Measurements from ENCODE around the gene KCNE3. TPM values are rescaled to one million over a fixed set of nuclear protein-coding genes. Genes with fewer than 3 reads are reported as not detected.

The KCNE3 gene
- total RNA-seq, 1 donor: 8.1 TPM

DNA sequence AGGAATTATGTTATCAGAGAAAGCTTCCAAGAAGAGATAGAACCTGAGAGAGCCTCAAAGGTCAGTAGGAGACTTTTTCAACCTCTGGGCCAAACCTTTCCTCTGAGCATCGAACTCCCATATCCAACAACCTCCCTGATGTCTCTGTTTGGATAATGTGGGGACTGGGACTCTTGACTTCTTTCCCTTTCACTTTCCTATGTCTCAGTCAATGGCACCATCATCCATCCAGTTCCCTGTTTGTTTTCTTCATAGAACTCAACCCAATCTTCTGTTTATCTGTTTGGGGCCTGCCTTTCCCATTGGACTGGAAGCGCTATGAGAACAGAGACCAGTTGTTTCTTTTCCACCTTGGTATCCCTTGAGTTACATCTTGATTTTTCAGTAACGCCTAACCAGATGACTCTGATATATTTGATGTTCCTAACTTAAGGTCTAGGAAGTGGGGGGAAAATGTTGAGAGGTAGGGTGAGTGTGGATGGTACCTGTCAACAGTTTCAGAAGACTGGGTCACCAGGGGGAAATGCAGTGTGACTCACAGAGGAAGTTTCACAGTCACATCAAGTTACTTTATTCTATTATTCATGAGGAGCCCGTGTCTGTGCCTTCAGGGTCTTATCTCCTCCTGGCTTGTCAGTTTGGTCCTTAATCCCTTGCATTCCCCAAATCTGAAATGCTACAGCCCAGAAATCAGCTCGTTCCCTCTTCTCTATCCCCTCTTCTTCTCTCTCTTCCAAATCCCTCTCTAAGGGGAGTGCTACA lies 4.5 kb upstream of the KCNE3 start:
- no peak for DNase-seq (ENCODE audit: low read depth in 2 of 3, low spot score in 2 of 3)

DNA sequence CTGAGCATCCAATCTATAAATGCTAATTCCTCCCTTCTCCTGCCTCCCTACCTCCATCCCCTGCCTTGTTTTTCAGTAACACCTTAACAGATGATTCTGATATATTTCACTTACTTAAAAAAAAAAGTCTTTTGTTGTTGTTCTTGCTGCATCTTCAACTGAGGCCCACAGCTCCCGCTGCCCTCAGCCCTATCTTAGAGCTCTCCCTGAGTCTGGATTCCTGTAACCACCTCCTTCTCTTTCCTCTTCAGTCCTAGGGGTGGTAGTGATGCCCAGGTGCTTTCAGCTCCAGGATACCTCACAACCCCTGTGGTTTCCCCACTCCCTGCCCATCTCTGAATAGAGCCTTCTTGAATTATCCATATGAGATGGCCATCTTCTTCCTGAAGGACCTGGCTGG lies 3.7 kb upstream of the KCNE3 start:
- DNase-seq (ENCODE audit: low read depth in 2 of 3, low spot score in 2 of 3): no peak

DNA sequence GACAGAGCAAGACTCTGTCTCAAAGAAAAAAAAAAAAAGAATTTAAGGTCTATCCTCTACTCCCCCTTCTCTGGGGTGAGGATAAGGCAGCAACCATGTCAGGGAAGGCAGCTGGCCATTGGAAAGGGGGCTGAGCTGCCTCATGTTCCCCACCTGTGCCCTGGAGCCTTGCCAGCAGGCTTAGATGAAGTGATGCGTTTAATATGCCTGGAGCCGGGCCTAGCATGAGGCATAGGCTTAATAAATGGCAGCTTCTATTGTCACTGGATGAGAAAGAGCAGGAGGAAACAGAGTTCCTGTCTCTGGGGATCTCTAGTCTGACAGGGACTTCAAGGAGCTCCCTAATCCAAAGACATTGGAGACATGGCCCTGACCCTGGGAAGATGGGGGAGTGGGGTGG lies 3.2 kb upstream of the KCNE3 start:
- no peak for DNase-seq (ENCODE audit: low read depth in 2 of 3, low spot score in 2 of 3)

DNA sequence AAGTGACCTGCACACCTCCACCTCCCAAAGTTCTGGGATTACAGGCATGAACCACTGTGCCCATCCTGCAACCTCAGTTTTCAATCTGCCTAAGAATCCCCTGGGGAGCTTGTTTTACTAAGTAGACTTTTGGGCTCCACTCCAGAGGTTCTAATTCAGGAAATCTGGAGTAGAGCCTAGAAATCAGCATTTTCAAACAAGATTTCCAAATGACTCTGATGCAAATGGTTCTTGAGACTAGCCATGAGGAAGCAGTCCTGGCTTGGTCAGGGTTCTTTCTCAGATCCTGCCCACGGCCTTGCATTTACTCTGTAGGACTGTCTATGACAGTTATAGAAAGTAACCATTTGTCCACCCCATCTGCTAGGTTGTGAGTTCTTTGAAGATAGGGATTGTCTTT lies 1.6 kb upstream of the KCNE3 start:
- DNase-seq (ENCODE audit: low read depth in 2 of 3, low spot score in 2 of 3): no peak

DNA sequence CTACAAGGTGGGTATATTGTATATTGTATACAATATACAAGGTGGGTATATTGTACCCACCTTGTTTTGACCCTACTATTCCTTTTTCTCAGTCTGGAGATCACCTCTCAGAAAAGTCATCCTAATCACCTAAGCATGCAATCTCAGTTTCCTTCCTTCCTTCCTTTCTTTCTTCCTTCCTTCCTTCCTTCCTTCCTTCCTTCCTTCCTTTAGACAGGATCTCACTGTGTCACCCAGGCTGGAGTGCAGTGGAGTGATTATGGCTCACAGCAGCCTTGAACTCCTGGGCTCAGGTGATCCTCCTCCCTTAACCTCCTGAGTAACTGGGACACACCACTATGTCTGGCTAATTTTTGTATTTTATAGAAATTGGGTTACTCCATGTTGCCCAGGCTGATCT lies 1.2 kb upstream of the KCNE3 start:
- DNase-seq (ENCODE audit: low read depth in 2 of 3, low spot score in 2 of 3): no peak

DNA sequence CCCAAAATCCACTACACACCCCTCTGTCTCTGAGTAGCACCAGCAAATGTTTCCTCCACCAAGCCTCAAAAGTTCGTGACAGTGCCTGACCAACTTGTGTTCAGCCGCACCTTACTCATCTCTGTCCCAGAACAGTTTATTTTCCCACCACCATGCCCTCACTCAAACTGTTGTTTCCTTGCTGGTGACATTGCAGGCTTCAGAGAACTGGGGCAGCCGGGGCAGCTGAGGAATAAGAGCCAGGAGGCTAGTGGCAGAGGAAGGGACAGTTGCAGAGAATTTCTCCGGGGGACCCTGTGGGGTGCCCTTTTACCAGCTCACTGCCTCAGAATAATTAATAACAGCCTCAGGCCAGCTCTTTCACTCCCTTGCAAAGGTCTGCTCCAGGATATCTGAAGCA lies 709 bp upstream of the KCNE3 start:
- DNase-seq (ENCODE audit: low read depth in 2 of 3, low spot score in 2 of 3): no peak

DNA sequence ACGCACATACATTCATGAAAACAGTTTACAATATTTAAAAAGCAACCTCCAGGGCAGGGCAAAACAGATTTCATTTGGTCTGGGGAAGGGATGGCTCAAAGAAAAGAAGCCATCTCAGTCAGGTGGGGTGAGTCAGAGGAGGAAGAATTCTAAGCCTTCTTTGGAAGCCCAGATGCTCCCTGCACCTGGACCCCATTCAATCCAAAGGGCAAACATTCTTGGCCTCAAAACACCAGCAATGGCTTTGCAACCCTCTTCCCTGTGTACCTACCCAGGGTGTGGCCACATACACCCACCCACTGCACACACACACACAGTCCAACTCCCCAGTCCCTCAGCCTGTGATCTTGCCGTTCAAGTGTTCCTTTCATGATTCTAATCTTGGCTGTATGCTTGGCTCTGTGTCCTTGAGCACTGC lies 2.0 kb downstream of the KCNE3 start:
- no peak for DNase-seq (ENCODE audit: low read depth in 2 of 3, low spot score in 2 of 3)

DNA sequence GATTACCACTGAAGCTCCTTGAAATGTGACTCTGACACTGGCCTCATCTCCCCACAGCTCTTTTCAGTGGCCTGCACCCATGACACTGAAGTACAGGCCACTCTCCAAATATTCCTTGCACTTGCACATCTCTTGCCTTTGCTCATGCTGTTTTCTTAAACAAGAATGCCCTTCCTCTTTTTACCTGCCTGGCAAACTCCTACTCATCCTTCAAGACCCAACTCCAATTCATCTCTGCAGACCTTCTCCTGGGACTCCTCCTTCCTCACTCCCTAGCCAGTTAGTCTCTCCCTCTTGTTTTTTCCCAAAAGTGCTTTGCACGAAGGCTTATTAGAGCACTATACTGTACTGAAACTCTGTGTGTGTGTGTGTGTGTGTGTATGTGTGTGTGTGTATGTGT lies 2.6 kb downstream of the KCNE3 start:
- DNase-seq (ENCODE audit: low read depth in 2 of 3, low spot score in 2 of 3): no peak

DNA sequence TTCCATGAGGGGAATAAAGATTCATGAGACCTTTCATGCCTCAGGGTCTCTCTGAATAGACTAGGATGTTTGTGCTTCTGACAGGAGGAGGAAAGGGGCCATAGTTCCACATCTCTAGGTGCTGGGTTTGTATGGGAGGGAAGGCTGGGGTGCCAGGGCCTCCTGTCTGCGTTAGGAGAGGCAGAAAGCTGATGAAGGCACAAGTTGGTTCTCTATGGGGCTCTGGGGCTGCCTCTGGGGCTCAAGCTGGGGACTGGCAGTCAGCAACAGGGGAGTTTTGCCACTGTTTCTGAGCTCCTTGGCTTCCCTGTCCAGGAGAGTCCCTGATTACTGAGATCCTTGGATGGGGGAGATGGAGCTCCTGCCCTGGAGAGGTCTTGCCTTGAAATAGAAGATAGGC lies 4.1 kb downstream of the KCNE3 start:
- no peak for DNase-seq (ENCODE audit: low read depth in 2 of 3, low spot score in 2 of 3)

DNA sequence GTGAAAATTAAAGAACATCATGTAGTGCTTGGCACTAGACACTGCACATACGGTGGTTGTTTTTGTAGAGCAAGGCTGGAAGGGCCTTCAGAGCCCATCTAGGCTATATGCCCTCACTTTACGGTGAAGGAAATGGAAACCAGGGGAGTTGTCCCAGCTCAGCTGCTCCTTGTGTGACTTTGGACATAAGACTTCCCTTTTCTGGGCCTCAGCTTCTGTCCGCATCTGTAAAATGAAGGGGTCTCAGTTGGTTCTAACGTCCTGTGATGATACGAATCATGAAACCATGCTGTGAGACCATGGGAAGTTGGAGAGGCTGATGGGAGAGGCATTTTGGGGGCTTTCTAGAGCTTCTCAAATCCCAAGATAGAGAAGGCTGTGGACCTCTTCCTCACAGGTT lies 4.7 kb downstream of the KCNE3 start:
- DNase-seq (ENCODE audit: low read depth in 2 of 3, low spot score in 2 of 3): no peak

DNA sequence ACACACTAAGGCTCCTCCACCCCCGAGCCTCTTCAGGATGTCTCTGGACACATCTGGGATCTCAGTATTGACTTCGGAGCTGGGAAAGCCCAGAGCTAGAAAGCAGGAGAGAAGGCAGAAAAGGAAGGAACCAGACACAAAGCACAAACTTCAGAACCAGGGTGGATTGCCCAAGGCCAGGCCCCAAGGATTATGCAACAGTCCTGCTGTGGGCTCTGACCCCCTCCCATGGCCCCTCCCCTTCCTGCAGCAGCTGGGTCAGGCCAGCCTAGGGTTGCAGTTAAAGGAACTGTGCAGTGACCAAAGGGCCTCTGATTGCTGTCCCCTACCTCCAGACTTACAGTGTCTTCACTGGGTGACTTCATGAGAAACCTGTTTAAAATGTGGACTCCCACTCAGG lies 5.3 kb downstream of the KCNE3 start:
- peak in 1 of 3 donors; percentile 26 for DNase-seq (ENCODE audit: low read depth in 2 of 3, low spot score in 2 of 3)

DNA sequence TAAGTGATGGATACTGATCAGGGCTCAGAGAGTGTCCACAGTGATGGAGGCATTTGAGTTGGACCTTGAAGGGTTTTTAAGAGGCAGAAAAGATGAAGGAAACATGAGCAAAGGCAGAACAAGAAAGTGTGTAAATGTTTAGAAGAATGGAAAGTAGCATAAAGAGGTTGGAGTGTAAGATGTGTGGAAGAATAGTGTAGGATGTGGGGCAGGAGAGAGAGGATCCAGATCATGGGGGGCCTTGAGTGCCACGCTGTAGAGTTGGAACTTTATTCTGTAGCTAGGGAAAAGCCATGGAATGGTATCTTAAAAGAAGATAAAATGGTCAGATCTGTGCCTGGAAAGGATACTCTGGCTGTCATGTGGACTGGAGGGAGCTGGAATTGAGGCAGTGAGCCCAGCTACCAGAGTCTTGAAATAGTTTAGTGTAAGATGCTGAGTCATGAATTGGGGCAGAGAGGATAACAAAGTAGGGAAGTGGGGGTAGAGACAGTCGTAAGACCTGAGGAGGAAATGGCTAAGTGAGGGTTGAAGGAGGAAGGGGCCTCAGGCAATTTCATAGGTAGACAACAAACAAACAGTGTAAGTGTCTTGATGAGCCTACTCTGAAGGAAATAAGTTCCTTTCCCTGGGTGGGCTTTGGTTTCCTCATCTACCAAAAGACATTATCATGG lies 6.7 kb downstream of the KCNE3 start:
- peak in 1 of 3 donors; percentile 70 for DNase-seq (ENCODE audit: low read depth in 2 of 3, low spot score in 2 of 3)

DNA sequence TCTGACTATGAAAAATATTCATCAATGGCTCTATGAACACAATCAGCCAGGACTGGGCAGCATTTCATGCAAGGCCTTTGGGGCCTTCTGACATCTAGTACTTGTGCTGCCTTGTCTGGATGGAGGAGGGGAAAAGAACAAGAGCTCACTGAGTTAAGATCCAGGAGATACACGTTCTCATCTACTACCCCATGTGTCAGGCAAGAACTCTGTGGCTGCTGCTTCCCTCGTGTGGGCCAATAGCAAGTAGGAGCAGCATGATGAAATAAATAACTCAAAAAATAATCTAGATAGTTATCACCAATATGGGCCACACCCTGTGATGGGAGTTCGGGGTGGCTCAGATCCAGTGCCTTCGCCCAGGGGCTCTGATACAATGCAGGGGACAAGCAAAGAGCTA lies 7.3 kb downstream of the KCNE3 start:
- DNase-seq (ENCODE audit: low read depth in 2 of 3, low spot score in 2 of 3): no peak

DNA sequence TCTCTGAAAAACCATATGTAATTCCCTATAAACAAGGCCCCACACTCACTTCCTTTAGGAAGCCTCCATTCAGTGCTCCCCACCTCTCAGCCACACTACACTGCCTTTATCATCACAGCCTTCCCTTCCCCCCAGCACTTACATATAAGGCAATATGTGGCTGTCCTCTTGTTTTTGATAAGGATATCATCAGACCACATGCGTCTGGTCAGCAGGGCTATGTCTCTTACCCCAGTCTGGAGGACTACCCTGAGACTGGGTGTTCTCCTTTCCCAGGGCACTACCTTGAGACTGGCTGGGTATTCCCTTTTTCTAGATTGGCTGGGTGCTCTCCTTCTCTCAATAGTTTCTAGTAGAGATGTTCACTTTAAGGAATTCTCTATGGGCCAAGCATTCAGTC lies 7.8 kb downstream of the KCNE3 start:
- DNase-seq (ENCODE audit: low read depth in 2 of 3, low spot score in 2 of 3): no peak

DNA sequence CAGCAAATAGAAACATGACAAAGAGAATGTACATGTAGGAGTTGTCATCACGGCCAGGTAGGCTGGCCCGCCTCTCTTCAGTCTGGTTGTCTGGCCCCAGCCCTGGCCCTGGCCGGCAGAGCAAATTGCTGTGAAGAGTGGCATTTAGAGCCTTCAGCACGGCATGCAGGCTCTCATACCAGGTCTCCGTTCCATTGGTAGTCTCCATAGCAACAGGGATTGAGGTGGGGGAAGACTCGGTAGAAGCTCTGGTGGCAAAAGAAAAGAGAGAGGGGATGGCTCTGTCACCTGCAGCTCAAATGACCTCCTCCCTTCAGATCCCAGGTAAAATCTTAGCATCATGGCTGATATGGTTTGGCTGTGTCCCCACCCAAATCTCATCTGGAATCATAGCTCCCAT lies 10.0 kb downstream of the KCNE3 start:
- DNase-seq (ENCODE audit: low read depth in 2 of 3, low spot score in 2 of 3): no peak

DNA sequence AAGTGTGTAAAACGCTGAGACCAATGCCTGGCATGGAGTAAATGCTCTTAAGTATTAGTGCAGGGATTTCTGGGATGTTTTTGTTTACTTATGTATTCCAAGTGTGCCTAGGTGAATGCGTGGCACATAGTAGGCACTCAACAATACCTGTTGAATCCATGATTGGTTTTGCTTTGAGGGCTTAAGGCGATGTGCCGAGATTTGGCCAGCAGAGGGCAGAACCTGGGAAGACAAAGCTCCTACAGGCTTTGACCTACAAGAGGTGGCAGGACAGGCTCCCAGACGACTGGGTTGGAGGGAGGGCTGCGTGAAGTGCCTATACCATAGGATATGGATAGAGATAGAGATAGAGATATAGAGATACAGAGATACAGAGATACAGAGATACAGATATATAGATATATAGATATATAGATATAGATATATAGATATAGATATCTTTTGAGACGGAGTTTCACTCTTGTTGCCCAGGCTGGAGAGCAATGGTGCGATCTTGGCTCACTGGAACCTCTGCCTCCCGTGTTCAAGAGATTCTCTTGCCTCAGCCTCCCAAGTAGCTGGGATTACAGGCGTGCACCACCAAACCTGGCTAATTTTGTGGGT lies 13.9 kb downstream of the KCNE3 start:
- peak; percentile 21 to 70 (median 51) for DNase-seq (ENCODE audit: low read depth in 2 of 3, low spot score in 2 of 3)

DNA sequence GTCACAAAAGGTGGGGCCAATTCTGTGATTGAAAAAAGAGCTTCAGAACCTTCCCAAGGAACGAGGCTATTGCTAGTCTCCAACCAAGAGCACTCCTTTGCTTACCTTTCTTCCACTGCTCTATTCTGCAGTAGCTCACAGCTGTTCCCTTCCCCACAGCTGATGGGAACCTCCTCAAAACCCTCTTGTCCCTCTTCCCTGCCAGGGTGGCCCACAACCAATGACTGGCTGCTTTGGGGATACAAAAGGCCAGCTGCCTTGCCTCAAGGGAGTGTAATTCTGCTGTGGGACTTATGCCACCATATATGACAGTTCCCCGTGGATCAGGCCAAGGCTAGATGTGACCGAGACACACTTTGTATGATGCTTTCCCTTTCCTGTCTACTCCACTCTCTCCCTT lies 15.0 kb downstream of the KCNE3 start:
- no peak for DNase-seq (ENCODE audit: low read depth in 2 of 3, low spot score in 2 of 3)

DNA sequence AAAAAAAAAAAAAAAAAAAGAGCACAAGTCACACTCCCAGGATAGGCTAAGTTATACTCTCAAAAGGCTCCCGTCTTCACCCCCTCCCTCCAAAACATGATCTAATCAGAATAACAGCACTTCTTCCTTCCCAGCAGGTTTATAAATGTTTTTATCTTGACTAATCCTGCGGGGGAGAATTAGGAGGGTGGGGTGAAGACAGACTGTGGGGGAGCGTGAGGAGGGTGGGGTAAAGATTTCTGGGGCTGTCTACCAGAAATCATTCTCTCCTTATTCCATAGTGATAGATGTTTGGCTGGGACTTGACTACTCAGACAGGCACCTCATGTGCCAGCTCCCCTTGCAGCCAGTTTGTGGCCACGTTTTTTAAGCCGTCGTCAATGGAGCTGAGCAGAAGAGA lies 17.0 kb downstream of the KCNE3 start:
- DNase-seq (ENCODE audit: low read depth in 2 of 3, low spot score in 2 of 3): no peak

DNA sequence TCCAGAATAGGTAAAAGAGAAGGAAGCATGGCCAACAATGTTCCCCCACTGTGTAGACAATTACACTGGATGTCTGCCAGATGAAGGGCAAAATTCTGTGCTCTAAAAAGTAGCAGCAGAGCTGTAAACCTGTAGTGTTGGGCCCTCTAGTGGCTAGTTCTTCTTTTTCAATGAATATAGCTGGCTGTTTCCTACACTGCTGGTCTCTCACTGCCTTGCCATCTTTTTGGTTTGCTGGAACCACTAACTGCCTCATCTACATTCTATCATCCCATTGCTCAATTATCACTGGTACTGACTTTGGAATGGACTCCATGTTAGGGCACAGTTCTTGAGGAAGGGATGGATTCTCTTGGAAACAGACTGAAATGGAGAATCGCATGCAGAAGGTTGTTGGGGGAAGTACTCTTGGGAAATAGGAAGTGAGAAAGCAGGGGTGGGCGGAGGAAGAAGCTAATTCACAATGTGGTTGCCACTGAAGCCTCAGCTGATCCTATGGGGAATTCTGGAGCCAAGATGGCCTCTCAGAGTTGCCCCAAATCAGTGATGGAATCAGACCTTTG lies 17.9 kb downstream of the KCNE3 start:
- DNase-seq (ENCODE audit: low read depth in 2 of 3, low spot score in 2 of 3): peak; percentile 23 to 88 (median 71)

DNA sequence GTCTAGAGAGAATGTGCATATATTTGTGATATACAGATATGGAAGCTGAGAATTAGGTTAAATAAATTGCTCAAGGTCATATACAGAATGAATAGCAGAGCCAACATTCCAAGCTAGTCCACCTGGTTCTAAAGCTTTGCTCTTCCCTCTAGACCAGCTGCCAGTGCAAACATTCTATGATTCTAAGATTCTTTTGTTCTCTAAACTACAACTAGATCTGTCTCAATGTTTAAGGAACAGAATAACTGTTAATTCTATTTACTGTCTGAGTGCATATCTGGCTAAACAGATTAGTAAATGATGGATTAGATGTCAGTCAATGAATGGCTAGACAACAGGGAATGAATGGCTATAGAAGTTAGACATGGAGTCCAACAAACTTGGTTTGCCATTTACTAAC lies 19.6 kb downstream of the KCNE3 start:
- no peak for DNase-seq (ENCODE audit: low read depth in 2 of 3, low spot score in 2 of 3)

DNA sequence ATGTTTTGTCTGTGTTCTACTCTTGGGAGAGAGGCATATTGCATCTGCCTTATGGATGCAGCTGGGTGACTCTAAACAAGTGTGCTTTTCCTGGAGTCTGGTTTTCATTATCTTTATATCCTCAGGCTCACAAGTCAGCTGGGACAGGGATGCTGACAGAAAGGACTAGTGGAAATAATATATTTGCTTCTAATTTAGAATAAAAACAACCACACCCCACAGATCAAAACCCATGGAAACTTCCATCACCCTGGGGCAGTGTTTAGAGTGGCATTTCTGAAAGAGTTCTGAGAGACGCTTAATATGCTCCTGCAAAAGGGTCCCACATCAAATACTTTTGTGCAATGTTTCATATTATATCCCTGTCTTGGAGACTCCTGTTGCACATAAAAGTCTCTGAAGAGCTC lies 20.8 kb downstream of the KCNE3 start:
- DNase-seq (ENCODE audit: low read depth in 2 of 3, low spot score in 2 of 3): no peak
